GM18907 (cell line): ENCODE measurements around the gene ITPA.

Source experiments
- ATAC-seq: cut with Tn5 transposase; IDR thresholded peaks from one replicate; pipeline ENCODE4 v1.9.1; 2021; ENCODE audit warnings: mild to moderate bottlenecking, moderate library complexity; ENCODE audit not compliant: unreplicated experiment

Gene ITPA

DNA sequence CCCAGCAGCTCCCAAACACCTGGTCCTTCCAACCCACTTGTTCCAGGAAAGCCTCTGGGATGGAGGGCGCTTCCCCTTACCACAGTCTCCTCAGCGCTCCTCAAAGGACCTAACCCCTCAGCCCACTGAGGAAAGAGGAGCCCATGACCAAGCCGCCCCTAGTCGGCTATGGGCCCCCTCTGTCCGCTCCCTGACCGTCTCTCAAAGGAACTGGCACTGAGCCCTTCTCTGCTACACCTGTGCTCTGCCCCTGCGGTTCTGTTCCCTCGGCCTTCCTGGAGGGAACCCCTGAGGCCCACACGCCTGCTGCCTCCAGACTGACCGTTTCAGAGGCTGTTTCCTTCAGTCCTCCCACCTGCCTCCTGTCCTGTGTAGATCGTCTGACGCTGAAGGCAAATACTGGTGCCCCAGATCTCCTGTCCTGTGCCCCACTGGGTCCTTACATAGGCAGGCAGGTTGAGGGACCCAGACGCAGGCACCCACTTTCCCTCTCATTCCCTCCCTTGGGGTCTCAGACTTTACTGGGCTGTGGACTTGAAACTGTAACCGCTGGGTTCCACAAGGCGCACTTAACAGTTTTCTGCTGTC lies 31.6 kb downstream of the ITPA start:
- no peak for ATAC-seq

DNA sequence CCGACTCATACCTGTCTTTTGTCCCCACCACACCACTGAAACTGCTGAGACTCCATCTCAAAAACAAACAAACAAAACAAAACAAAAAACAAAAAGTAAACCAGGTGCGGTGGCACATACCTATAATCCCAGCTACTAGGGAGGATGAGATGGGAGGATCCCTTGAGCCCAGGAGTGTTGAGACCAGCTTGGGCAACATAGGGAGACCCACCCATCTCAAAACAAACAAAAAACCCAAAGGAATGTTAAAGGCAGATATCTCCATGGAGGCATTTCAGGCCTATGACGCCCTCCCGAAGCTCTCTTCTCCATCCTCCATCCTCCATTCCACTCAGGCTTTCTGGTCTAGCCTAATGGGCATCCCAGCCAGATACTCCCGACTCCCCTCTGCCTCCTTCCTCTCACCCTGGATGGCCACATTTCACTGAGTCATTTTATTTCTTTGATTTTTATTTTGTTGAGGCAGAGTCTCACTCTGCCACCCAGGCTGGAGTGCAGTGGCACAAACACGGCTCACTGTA lies 32.9 kb downstream of the ITPA start:
- no peak for ATAC-seq

DNA sequence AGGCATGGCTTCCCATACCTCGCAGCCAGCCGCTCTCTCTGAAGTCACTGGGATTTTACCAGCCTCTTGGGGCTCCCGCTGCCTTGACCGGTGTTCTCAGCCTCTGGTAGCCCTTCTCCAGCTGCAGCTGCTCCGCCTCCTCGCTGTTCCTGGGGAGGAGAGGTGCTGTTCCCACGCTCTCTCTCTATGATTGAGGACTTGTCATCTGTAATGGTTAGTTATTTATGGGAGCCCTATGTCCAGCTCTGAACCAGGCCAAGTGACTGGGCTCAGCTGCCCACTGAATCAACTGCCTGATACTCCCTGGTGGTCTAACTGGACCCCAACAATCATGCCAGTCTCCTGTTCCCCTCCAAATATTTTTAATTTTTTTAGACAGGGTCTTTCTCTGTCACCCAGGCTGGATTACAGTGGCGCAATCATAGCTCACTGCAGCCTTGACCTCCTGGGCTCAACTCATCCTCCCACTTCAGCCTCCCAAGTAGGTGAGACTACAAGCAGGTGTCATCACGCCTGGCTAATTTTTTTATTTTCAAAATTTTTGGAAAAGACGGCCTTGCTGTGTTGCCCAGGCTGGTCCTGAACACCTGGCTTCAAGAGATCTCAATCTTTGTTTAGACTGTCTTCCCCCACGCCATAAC lies 34.5 kb downstream of the ITPA start:
- no peak for ATAC-seq

DNA sequence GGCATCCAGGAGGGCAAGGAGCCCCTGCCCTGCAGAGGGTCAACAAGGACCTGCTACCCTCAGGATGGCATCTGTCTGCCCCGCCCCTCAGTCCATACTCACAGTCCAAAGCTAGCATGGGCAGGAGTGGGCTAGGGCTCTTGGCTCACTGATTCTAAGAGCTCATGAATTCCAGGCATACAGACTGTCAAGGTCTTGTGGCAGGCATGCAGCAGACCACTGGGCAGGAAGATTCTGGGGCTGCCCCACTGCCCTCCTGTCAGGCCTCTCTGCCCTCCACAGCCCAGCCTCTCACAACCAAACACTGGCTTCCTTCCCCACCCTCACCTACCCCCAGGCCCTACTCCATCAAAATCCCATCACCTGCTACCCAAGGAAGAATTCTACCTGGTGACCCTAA lies 35.3 kb downstream of the ITPA start:
- no peak for ATAC-seq

DNA sequence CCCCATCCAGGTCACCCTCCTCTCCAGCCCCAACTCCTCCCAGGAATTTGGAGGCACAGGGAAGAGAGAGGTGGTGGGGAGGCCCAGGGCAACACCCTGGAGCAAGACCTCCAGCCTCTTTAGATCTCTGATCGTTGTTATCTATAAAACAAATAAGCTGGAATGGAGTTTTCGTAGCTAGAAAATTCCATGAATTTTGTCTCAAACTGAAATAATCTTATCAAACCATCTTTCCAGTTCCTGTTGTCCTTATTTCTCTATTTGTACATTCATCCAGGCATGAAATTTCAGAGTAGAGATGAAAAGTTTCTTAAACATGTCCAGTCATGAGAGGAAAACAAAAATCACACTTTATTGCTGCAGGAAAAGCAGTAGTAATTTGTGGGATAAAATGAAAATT lies 35.9 kb downstream of the ITPA start:
- ATAC-seq: no peak

DNA sequence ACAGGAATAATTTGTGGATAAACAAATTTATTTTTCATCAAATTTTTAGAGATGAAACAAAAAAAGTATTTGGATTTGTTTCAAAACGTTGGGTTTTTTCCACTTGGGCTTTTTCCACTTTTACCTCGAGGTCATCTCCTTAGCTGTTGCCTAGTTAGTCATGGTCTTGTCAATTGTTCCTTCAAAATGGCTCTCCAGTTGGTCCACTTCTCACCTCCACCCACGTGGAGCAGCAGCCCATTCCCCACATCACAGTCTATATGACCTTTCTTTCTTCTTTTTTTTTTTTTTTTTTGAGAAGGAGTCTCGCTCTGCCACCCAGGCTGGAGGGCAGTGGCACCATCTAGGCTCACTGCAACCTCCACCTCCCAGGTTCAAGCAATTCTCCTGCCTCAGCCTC lies 36.4 kb downstream of the ITPA start:
- no peak for ATAC-seq

DNA sequence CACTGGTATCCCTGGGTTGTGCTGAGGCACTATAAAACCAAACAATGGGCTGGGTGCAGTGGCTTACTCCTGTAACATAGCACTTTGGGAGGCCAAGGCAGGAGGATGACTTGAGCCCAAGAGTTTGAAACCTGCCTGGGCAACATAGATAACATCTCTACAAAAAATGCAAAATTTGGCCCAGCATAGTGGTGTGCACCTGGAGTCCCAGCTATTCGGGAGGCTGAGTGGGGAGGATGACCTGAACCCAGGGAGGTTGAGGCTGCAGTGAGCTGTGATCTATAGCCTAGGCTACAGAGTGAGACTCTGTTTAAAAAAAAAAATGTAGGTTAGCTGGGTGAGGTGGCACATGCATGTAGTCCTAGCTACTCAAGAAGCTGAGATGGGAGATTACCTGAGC lies 37.4 kb downstream of the ITPA start:
- no peak for ATAC-seq

DNA sequence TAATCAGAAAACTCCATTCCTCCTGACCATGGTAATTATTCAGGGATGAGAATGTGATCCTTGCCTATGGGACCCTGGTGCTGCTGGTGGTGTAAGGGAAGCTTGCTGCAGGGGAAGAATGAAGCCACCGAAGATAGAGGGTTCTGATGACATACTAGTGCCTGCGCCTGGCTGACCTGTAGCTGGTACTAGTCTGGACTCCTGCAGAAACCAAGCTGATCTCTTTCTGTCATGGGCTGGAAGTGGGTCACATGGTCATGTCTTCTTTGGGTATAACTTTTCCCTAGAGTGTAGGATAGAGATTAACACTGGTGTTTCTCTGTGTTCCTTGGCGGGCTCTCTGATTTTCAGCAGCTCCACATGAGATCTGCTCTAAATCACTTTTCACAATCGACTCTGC lies 38.3 kb downstream of the ITPA start:
- no peak for ATAC-seq

DNA sequence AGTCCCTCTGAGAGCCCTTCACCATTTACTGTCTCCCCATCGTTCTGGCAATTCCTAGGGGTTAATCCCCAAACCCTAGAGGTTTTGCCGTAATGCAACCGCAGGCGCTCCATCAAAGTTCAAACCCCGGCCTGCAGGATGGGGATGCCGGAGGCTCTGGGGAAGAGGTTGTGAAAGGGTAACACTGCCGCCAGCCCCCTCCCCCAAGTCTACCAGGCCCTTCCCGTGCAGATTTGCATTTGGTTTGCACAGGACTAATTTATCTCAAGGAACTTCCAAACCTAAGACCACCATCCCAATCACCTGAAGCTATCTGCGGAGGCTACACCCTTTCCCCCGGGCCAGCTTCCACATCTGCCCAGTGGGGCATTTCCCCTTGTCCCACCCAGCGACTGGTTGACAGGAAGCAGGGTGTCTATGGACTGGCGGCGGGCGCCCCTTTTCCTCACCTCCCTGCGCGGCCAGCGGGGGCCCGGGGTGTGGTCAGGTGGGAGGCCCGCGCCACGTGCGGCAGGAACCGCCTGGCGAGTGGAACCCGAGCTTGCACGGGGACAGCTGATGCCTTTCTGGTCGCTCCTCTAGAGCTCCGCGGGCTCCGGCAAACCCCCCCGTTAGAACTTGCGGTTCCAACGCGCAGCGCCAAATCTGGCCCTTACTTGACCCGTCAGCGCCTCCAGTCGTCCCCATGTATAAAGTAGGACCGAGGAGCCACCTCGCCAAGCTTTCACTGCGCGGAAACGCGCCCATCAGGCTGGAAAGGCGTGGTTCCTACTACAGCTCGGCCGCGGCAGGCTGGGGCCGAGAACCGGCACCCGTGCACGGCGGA lies 39.1 kb downstream of the ITPA start:
- ATAC-seq: no peak

DNA sequence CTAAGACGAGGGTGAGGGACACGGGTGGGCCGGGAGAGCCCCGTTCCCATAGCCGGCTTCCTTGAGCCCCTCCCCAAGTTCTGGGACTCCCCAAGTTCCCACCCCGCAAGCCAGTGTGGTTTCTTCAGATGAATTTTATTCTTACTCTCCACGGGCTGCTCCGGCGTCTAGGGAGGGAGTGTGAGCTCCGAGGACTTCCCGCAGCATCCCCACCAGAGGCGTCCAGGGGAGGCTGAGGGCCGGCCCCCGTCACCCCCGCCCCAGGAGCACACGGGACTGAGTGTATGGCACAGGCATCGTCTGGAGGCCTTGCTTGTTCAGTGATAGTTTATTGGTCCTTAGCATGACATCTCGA lies 39.7 kb downstream of the ITPA start:
- ATAC-seq: no peak

DNA sequence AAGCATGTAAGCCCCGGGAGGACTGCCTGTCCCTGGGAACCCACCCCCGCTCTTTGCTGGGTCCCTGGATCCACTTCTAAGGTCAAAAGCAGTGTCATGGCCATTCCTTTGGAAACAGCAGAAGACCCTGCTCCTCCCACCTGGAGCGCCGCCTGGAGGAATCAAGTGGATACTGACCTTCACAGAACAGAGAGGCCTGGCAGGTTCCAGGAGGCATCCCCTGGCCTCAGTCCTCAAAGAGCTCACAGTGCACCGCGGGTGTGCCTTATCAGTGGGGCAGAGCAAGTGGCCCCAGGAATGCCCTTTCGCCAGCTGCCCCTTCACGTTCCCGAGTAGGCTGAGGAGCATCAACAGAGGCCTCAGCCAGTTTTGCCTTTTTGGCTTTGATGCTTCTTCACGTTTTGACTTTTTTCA lies 40.8 kb downstream of the ITPA start:
- ATAC-seq: no peak

DNA sequence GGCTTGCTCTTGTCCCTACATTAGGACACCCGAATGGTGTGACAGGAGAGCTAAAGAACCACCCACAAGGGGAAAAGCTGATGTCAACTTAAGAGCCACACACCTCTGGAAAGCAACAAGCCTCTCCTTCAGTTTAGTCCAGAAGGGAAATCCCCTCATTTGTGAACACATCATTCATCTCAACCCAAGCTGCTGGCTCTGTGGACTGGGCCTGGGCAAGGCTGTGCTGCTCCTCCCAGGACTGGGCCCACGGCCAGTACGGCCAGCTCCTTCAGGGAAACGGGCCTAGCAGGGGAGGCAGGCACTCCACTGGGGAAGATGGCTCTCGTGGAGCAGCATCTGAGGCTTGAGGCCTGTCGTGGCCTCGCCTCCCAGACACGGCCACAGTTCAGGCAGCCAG lies 42.5 kb downstream of the ITPA start:
- ATAC-seq: no peak

DNA sequence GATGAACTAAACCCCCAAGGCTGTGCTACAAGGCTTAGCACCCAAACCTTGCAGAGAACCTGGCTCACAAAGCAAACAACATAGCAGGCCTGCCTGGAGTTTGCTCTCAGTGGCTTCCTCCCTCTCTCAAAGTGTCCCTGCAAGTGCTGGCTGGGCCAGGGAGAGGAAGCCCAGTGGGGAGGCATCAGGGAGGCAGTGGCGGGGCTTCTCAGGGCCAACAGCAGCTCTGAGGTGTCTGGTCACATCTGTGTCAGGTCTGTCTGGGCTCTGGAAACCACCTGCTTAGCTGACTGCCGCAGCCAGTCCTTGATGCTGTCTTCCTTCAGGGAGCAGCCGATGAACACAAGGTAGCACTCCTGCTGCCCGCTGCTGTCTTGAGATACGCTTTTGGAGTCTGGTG lies 46.4 kb downstream of the ITPA start:
- ATAC-seq: no peak

DNA sequence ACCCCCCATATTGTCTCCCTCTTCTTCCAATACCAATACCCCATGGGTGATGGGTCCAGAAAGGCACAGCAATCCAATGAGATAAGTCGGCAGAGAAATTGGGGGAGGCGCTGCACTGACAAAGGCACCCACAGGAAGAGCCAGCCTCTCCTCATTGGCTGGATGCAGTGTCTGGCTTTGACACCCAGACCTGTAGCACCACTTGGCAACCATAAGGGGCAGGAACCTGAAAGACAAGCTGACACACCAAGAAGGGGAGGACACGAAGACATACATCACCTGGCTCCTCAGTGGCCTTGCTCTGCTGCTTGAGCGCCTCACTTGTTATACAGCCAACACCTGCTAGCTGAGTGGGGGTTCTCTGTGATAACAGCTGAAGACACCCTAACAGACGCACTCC lies 49.1 kb downstream of the ITPA start:
- no peak for ATAC-seq

DNA sequence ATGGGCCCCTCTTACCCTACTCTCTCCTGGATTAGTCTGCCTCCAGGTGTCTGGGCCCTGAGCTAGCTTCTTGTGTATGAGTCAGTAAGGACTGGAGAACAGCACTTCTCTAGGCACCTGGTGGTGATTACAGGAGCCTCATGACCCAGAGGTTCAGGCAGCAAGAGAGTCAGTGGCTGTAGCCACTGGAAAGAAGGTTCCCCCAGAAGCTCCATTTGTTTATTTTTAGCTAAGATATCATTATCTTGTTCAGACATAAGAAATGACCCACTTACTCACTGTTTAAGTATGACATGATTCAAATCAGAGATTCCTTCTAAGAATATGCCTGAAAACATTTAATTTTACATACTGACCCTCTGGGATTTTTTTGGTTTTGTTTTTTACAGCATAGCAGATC lies 53.3 kb downstream of the ITPA start:
- ATAC-seq: no peak

DNA sequence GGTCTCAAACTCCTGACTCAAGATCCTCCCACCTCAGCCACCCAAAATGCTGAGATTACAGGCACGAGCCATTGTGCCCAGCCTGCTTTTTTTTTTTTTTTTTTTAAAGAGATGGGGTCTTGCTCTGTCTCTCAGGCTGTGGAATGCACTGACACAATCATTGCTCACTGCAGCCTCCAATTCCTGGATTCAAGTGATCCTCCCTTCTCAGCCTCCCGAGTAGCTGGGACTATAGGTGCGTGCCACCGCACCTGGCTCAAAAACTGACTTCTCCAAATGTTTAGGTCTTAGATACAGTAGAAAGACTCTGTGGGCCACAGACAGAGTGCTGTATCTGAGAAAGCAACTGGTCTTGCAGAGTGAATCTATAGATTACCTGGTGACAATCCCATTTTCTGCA lies 60.8 kb downstream of the ITPA start:
- no peak for ATAC-seq

DNA sequence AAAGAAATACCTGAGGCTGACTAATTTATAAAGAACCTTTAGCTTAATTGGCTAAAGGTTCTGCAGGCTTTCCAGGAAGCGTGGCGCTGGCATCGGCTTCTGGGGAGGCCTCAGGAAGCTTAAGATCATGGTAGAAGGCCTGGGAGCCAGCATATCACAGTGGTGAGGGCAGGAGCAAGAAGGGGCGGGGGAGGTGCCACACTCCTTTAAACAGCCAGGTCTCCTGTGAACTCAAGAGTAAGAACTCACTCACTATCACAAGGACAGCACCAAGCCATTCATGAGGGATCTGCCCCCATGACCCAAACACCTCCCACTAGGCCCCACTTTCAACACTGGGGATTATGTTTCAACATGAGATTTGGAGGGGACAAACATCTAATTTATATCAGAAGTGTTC lies 64.1 kb downstream of the ITPA start:
- ATAC-seq: no peak
